PC-9 (cell line): ENCODE data around the gene HSD17B10.

Experiments used
- EZH2 ChIP-seq: fragments of 200-600 bp; sonication (generic); IDR thresholded peaks from 2 replicates; pipeline ENCODE4 v1.8.0; 2017; ENCODE audit warnings: antibody characterized with exemption, low read depth
- TF ChIP-seq, protein P1 (sequence below): fragments of 200-600 bp; sonication (generic); conservative IDR thresholded peaks from 2 replicates; pipeline ENCODE4 v1.6.1; 2017; ENCODE audit warnings: mixed run types, antibody characterized with exemption, mild to moderate bottlenecking, moderate library complexity

DNA sequence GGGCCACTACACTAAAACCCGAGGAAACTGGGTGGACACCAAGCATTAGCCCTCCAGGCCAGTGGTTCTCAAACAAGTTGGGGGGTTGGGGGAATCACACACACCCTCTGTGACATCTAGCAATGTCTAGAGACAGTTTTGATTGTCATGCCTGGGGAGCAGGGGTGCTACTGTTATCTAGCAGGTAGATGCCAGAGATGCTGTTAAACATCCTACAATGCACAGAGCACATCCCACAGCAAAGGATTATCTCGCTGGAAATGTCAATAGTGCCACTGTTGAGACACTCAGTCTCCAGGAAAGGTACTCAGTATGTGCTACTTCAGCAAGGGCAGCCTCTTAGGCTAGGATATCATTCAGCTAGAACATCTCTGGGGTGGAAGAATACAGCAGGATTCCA is 13.0 kb downstream of the HSD17B10 start:
- TF ChIP-seq, protein P1, sequence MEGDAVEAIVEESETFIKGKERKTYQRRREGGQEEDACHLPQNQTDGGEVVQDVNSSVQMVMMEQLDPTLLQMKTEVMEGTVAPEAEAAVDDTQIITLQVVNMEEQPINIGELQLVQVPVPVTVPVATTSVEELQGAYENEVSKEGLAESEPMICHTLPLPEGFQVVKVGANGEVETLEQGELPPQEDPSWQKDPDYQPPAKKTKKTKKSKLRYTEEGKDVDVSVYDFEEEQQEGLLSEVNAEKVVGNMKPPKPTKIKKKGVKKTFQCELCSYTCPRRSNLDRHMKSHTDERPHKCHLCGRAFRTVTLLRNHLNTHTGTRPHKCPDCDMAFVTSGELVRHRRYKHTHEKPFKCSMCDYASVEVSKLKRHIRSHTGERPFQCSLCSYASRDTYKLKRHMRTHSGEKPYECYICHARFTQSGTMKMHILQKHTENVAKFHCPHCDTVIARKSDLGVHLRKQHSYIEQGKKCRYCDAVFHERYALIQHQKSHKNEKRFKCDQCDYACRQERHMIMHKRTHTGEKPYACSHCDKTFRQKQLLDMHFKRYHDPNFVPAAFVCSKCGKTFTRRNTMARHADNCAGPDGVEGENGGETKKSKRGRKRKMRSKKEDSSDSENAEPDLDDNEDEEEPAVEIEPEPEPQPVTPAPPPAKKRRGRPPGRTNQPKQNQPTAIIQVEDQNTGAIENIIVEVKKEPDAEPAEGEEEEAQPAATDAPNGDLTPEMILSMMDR, result no peak
- no peak for TF ChIP-seq EZH2
